RWPE2 (cell line): ENCODE results near the gene FBLN2.
A peak's percentile ranks its signal among the peaks of the same experiment; 100 is the strongest.

ENCODE experiments used
- ATAC-seq: fragments of 200-7000 bp; cut with Tn5 transposase; 3 replicates; pipeline ENCODE4 v1.9.1; 2021; ENCODE audit warnings: low read depth
- DNase-seq: peaks from one replicate; pipeline ENCODE4 v3.0.0-alpha.2; 2020; ENCODE audit warnings: low spot score
- H3K27ac ChIP-seq: fragments of 450-650 bp; 2 replicates; pipeline ENCODE4 v1.5.1; 2017; ENCODE audit warnings: mild to moderate bottlenecking; ENCODE audit not compliant: poor library complexity, severe bottlenecking
- H3K27me3 ChIP-seq: fragments of 250-450 bp; sonication (Bioruptor Pico); 2 replicates; pipeline ENCODE4 v1.5.1; 2021; ENCODE audit warnings: mild to moderate bottlenecking, moderate library complexity; ENCODE audit not compliant: insufficient read depth, poor library complexity, severe bottlenecking
- H3K36me3 ChIP-seq: fragments of 250-450 bp; sonication (Bioruptor Pico); 2 replicates; pipeline ENCODE4 v1.5.1; 2020; ENCODE audit warnings: low read depth, mild to moderate bottlenecking, moderate library complexity
- H3K4me1 ChIP-seq: fragments of 250-450 bp; sonication (Bioruptor Pico); 2 replicates; pipeline ENCODE4 v1.5.1; 2021; ENCODE audit warnings: mild to moderate bottlenecking, moderate library complexity; ENCODE audit not compliant: insufficient read depth, poor library complexity, severe bottlenecking
- H3K4me3 ChIP-seq: fragments of 250-450 bp; sonication (Bioruptor Pico); 2 replicates; pipeline ENCODE4 v1.5.1; 2021; ENCODE audit warnings: mild to moderate bottlenecking, moderate library complexity; ENCODE audit not compliant: severe bottlenecking
- H3K9me3 ChIP-seq: fragments of 250-450 bp; sonication (Bioruptor Pico); 2 replicates; pipeline ENCODE4 v1.5.1; 2021; ENCODE audit warnings: mild to moderate bottlenecking, moderate library complexity; ENCODE audit not compliant: severe bottlenecking
- CTCF ChIP-seq: fragments of 450-650 bp; IDR thresholded peaks from one replicate; pipeline ENCODE4 v1.5.1; 2017; ENCODE audit warnings: mild to moderate bottlenecking, moderate library complexity; ENCODE audit not compliant: poor library complexity, severe bottlenecking

FBLN2 gene

GRCh38 chr3:13540297-13540995, 8.5 kb upstream of the FBLN2 start:
- Histone ChIP-seq H3K36me3 (no peaks in the 10 kb centered on the region), H3K4me1 (peaks cover 46% of the 10 kb centered on the region), H3K4me3 (no peak overlapping the region), H3K9me3 (peaks cover 3% of the 10 kb centered on the region), H3K27me3 (no peaks in the 10 kb centered on the region), H3K27ac (peak overlapping the region; percentile 73)
- no peak for TF ChIP-seq CTCF
- ATAC-seq: no peak
- no peak for DNase-seq

GRCh38 chr3:13541691-13542090, 7.2 kb upstream of the FBLN2 start:
- Histone ChIP-seq H3K27ac (no peak overlapping the region), H3K9me3 (peaks cover 3% of the 10 kb centered on the region), H3K27me3 (no peaks in the 10 kb centered on the region), H3K36me3 (no peaks in the 10 kb centered on the region), H3K4me3 (no peak overlapping the region), H3K4me1 (peaks cover 42% of the 10 kb centered on the region)
- DNase-seq (no peak), ATAC-seq (no peak)
- no peak for TF ChIP-seq CTCF

- Histone ChIP-seq H3K27ac (no peak overlapping the region), H3K27me3 (no peaks in the 10 kb centered on the region), H3K4me3 (no peak overlapping the region), H3K36me3 (no peaks in the 10 kb centered on the region), H3K4me1 (peaks cover 38% of the 10 kb centered on the region), H3K9me3 (peaks cover 3% of the 10 kb centered on the region)
- DNase-seq (no peak), ATAC-seq (no peak)
- no peak for TF ChIP-seq CTCF
Observed at GRCh38 chr3:13542142-13542541, 6.8 kb upstream of the FBLN2 start.

GRCh38 chr3:13543253-13543652, 5.7 kb upstream of the FBLN2 start:
- ATAC-seq (peak; percentile 63), DNase-seq (no peak)
- Histone ChIP-seq H3K27me3 (no peaks in the 10 kb centered on the region), H3K4me3 (no peak overlapping the region), H3K27ac (peak overlapping the region; percentile 45), H3K36me3 (no peaks in the 10 kb centered on the region), H3K9me3 (peaks cover 3% of the 10 kb centered on the region), H3K4me1 (peaks cover 36% of the 10 kb centered on the region)
- TF ChIP-seq CTCF: no peak

- ATAC-seq (peak; percentile 47), DNase-seq (no peak)
- no peak for TF ChIP-seq CTCF
- Histone ChIP-seq H3K27me3 (no peaks in the 10 kb centered on the region), H3K9me3 (peaks cover 3% of the 10 kb centered on the region), H3K4me1 (peaks cover 32% of the 10 kb centered on the region), H3K36me3 (no peaks in the 10 kb centered on the region), H3K27ac (peak overlapping the region; percentile 45), H3K4me3 (no peak overlapping the region)
Observed at GRCh38 chr3:13544293-13544831, 4.6 kb upstream of the FBLN2 start.
